Heart left ventricle (tissue), 13 donors: ENCODE data around the gene TOMM20.
"Not testable (repeated sequence)": the region's sequence is repeated elsewhere in the genome, so short reads cannot be mapped to it uniquely, and the experiment has no call there.

Experiments used
- CTCF ChIP-seq, 12 donors: fragments of 200-600 bp; sonication (generic) in 4 of 12; IDR thresholded peaks; one replicate each; pipeline versions ENCODE4 v1.5.0 to v1.8.0; 2018 to 2022; ENCODE audit warnings: antibody characterized with exemption in 12 of 12, mild to moderate bottlenecking in 5 of 12
- POLR2A ChIP-seq, 2 donors: fragments of 450-650 bp; IDR thresholded peaks; one replicate each; pipeline ENCODE4 v1.6.1; 2017; ENCODE audit warnings: antibody characterized with exemption in 2 of 2, mild to moderate bottlenecking in 2 of 2, moderate library complexity in 2 of 2
- donor health status: ischemic (EF 13 %, LVEDD 7.1; RV severe dilation, severe dysfunction).
- donor health status: DM: no; HTN: yes; CAD: no.
- donor health status: DM: no; HTN: no; CAD: no.
- donor health status: ischemic (EF 25% LVEDD 6.9; RV normal size, moderate dysfunction).
- donor health status: ischemic (EF 25% LVEDD 5.7; RV mildly dilated, moderate dysfunction).
- donor health status: ischemic (EF 35%, LVEDD 5.7; RV mildly dilated, moderate dysfunction).
- donor health status: nonischemic (EF 11% LVEDD 7.7; RV severe dilation, severe dysfunction).
- donor health status: DM: yes; HTN: yes; CAD: no.
- donor health status: PGD.
- donor health status: ischemic (EF 29% LVEDD 5.4; RV normal size, mild dysfunction).
- donor health status: nonischemic (EF 23%, LVEDD 6.1; RV moderate dilation, normal function).

DNA sequence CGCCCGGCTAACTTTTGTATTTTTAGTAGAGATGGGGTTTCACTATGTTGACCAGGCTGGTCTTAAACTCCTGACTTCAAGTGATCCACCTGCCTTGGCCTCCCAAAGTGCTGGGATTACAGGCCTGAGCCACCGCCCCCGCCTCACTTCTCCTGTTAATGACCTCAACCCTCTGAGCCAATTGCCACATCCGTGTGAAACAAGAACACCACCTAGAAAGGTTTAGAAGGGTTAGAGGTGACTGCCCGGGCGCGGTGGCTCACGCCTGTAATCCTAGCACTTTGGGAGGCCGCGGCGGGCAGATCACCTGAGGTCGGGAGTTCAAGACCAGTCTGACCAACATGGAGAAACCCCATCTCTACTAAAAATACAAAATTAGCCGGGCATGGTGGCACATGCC, 36.2 kb downstream of the TOMM20 start:
- TF ChIP-seq CTCF, POLR2A (IDR thresholded peaks at IDR 0.05): not testable (repeated sequence)
